ENCODE measurements around the gene MBD6.
"Not testable (repeated sequence)": the region's sequence is repeated elsewhere in the genome, so short reads cannot be mapped to it uniquely, and the experiment has no call there.

Gene MBD6

GRCh38 chr12:57515934-57516541 lies 6.6 kb upstream of the MBD6 start:
- no peak for DNase-seq (ENCODE audit: low read depth, low spot score)

- DNase-seq (ENCODE audit: low read depth, low spot score): no peak
Observed at GRCh38 chr12:57516617-57517153, 5.9 kb upstream of the MBD6 start.

GRCh38 chr12:57517187-57517586 lies 5.4 kb upstream of the MBD6 start:
- DNase-seq (ENCODE audit: low read depth, low spot score): no peak

- not testable (repeated sequence) for DNase-seq (ENCODE audit: low read depth, low spot score)
Observed at GRCh38 chr12:57517718-57518117, 4.9 kb upstream of the MBD6 start.

- no peak for DNase-seq (ENCODE audit: low read depth, low spot score)
Observed at GRCh38 chr12:57518176-57518919, 4.3 kb upstream of the MBD6 start.

- DNase-seq (ENCODE audit: low read depth, low spot score): no peak
Observed at GRCh38 chr12:57518920-57519795, 3.5 kb upstream of the MBD6 start.

GRCh38 chr12:57519796-57520052 lies 2.9 kb upstream of the MBD6 start:
- DNase-seq (ENCODE audit: low read depth, low spot score): no peak

- peak; percentile 95 for DNase-seq (ENCODE audit: low read depth, low spot score)
Observed at GRCh38 chr12:57520053-57520818, 2.4 kb upstream of the MBD6 start, which contains the start of gene DDIT3. DDIT3 (minus strand) TSS chr12:57520514; CDS start chr12:57517406, 3,108 bp downstream.

GRCh38 chr12:57521525-57522010 lies 1.1 kb upstream of the MBD6 start:
- DNase-seq (ENCODE audit: low read depth, low spot score): no peak

GRCh38 chr12:57522887-57523705 lies 472 bp downstream of the MBD6 start:
- no peak for DNase-seq (ENCODE audit: low read depth, low spot score)

- DNase-seq (ENCODE audit: low read depth, low spot score): no peak
Observed at GRCh38 chr12:57523706-57524614, 1.3 kb downstream of the MBD6 start.

- no peak for DNase-seq (ENCODE audit: low read depth, low spot score)
Observed at GRCh38 chr12:57524814-57525614, 2.4 kb downstream of the MBD6 start.

GRCh38 chr12:57525615-57526383 lies 3.2 kb downstream of the MBD6 start:
- DNase-seq (ENCODE audit: low read depth, low spot score): no peak

GRCh38 chr12:57526477-57527126 lies 4.0 kb downstream of the MBD6 start:
- DNase-seq (ENCODE audit: low read depth, low spot score): no peak

GRCh38 chr12:57527184-57527583 lies 4.6 kb downstream of the MBD6 start:
- no peak for DNase-seq (ENCODE audit: low read depth, low spot score)

- DNase-seq (ENCODE audit: low read depth, low spot score): no peak
Observed at GRCh38 chr12:57528176-57528575, 5.6 kb downstream of the MBD6 start.

- DNase-seq (ENCODE audit: low read depth, low spot score): no peak
Observed at GRCh38 chr12:57528831-57529555, 6.4 kb downstream of the MBD6 start.

Measured in smooth muscle cell of the brain vasculature (primary cell).